GM21423 (cell line): Measurements from ENCODE around the gene KCNC3.

Experiments
- ATAC-seq: cut with Tn5 transposase; IDR thresholded peaks from one replicate; pipeline ENCODE4 v1.9.1; 2021; ENCODE audit warnings: mild to moderate bottlenecking, moderate library complexity; ENCODE audit not compliant: unreplicated experiment

Gene KCNC3

GRCh38 chr19:50328224-50328872 is 829 bp downstream of the KCNC3 start:
- no peak for ATAC-seq

- no peak for ATAC-seq
Measured at GRCh38 chr19:50327461-50328223, 1.5 kb downstream of the KCNC3 start.

- no peak for ATAC-seq
Measured at GRCh38 chr19:50327013-50327412, 2.2 kb downstream of the KCNC3 start.

DNA sequence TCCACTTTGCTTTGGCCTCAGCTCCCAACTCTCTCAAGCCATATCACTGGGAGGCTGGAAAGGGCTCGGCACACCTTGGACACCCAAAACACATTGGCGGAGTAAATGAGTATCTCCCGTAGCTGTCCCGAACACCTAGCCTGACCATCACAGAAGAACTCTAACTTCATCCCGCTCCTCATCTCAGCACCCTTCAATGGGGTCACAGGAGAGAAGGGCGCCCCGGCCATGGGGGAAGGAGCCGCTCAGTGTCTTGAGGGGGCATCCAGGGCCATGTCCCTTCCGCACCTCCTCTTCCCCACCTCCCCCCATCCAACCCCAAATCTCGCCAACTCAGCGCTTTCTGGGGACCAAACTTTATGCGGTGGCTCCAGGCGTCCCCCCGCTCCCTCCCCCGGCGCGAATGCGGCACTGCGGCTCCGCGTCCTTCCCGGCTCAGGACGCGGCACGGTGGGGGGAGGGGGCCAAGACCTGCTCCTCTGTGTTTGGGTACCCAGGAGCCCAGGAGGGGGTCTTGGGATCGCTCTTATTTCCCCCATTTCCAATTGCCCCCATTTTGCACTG is 3.0 kb downstream of the KCNC3 start:
- no peak for ATAC-seq

DNA sequence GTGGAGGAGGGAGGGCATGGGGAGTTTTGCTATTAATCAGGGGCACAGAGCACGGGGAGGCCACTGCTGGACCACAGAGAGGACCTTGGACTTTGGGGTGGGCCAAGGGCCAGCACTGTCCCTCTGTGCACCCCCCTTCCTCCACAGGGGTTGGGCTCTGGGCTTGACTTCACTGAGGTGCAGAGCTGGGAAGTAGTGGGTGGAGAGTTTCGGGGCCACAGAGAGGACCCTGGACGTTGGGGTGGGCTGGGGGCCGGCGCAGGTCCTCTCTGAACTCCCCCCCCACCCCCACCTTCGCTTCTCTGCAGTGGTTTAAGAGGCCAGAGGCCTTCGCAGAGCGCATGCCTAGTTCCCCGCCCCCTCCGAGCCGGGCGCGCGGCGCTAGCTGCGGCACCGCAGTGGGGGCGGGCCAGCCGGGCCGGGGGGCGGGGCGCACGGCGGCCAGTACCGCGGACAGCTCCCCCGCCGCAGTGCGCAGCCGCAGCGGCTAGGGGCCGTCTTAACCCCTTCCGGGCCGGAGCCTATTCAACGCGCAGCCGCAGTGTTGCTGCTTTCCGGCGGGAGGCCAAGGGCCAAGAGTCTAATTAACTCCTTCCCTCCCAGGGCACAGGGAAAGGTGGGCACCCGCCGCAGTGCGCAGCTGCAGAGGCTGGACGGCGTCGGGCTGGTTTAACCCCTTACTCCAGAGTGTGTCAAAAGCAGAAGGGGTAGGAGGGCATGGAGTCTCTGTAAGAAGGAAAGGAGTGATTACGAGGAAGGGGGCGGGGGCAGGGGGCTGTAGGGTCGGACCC is 3.7 kb downstream of the KCNC3 start:
- no peak for ATAC-seq

- ATAC-seq: no peak
Measured at GRCh38 chr19:50324331-50324730, 4.8 kb downstream of the KCNC3 start.

DNA sequence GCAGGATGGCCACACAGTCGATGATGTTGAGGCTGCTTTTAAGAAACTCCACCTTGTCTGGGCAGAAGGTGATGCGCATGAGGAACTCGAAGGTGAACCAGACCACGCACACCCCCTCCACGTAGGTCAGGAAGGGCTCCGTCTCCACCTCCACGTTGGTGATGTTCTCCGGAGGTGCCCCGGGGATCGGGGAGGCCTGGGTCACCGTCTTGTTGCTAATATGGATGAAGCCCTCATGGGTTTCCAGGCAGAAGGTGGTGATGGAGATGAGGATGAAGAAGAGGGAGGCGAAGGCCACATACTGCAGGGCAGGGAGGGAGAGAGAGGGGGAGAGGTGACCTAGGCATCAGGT is 5.4 kb downstream of the KCNC3 start:
- no peak for ATAC-seq

DNA sequence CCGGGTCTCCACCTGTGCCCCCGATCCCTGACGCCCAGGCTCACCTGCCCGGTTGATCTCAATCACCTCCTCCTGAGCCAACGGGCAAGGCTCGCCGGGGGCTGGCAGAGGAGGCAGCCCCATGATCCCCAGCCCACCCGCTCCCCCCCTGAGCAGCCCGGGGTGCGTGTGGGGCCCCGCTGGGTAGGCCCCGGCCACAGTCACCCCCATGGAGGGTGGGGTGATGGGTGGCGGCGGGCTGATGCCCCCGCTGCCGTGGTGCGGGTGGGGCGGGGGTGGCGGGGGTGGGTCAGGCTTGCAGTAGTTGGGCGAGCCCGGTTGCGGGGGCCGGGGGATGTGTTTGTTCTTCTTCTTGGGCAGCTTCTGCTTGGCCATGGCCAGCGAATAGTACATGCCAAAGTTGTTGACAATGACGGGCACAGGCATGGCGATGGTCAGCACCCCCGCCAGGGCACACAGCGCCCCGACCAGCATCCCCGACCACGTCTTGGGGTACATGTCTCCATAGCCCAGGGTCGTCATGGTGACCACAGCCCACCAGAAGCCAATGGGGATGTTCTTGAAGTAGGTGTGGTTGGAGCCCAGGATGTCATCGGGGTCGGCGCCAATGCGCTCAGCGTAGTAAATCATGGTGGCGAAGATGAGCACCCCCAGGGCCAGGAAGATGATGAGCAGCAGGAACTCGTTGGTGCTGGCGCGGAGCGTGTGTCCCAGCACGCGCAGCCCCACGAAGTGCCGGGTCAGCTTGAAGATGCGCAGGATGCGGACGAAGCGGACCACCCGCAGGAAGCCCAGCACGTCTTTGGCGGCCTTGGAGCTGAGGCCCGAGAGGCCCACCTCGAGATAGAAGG is 6.0 kb downstream of the KCNC3 start:
- ATAC-seq: no peak

- ATAC-seq: no peak
Measured at GRCh38 chr19:50322234-50322633, 6.9 kb downstream of the KCNC3 start.

DNA sequence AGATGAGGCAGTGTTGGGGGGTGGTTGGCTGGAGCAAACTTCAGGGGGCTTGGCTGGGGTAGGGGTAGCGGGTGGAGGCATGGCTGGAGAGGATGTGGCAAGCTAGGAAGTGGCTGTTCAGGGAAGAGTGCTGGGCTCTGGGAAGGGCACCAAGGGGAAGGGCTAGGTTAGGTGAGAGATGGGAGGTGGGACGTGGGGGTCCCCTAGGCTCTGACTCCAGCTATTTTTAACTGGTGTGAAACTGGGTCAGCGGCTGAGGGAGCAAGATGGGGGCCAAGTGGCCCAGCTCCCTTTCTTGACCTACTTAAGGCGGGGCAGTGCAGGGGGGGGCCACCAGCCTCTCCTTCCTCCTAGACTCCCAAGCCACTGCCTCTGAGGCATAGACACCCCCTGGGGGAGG is 7.3 kb downstream of the KCNC3 start:
- no peak for ATAC-seq

DNA sequence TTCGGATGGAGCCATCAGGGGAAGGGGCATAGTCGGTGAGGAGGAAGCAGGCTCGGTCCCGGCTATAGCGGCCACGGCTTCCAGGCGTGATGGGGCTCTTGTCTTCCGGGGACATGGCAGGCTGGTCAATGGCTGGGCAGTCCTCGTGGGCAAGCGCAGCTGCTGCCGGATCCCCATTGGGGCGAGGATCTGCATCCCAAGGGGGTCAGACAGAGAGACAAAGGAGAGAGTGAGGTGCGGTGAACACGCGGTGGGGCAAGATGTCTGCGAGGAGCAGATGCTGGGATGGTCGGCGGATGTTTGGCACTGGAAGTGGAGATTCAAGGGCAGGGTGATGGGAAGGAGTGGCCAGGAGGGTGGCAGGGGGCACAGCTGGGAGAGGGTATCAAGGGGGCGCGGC is 8.6 kb downstream of the KCNC3 start:
- ATAC-seq: no peak

DNA sequence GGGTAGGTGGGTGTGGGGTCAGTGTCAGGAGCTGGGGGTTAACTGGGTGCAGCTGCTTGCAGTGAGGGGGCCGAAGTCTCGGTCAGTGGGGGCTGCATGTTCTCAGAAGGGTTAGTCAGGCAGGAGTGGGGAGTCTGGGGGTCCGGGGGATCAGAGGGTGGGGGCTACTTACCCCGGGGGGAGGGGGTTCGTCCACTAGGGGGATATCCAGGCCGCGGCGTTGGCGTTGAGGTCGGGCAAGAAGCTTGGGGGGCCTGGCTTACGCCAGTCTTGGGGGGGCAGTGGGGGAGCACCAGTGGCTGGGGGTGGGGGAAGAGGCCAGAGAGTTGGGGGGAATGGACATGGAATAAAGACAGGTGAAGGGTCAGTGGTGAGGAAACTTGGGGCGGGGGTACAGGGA is 9.1 kb downstream of the KCNC3 start:
- no peak for ATAC-seq

GRCh38 chr19:50319156-50319555 is 10.0 kb downstream of the KCNC3 start:
- no peak for ATAC-seq

DNA sequence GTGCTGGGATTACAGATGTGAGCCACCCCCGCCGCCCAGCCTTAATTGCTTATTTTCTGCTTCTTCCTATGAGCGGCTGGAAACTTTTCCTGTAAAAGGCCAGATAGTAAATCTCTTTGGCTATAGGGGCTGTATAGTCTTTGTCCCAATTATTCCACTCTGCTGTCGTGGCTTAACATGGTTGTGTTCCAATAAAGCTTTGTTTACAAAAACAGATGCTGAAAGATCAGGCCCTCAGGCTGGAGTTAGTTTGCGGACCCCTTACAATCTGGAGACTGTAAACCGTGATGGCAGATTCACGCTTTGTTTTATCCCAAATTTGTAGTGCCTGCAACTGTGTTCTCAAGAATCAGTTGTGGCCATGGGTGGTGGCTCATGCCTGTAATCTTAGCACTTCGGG is 10.7 kb downstream of the KCNC3 start:
- ATAC-seq: no peak

DNA sequence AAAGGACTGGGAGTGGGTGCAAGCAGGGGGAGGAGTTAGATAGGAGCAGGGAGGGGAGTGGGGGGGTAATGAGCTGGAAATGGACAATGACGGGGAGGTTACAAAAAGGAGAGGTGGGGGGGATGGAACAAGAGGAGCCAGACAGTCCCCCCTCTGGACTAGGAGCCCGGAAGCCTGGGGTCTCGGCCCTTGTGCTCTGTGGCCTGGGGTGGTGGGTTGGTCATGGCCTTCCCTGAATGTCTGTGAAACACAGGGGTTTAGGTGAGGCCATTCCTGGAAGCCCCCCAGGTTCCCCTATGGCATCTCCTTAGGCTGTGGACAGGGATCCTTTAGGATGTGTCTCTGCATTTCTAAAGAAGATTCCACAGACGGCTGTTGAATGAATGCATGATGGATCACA is 12.1 kb downstream of the KCNC3 start:
- no peak for ATAC-seq

DNA sequence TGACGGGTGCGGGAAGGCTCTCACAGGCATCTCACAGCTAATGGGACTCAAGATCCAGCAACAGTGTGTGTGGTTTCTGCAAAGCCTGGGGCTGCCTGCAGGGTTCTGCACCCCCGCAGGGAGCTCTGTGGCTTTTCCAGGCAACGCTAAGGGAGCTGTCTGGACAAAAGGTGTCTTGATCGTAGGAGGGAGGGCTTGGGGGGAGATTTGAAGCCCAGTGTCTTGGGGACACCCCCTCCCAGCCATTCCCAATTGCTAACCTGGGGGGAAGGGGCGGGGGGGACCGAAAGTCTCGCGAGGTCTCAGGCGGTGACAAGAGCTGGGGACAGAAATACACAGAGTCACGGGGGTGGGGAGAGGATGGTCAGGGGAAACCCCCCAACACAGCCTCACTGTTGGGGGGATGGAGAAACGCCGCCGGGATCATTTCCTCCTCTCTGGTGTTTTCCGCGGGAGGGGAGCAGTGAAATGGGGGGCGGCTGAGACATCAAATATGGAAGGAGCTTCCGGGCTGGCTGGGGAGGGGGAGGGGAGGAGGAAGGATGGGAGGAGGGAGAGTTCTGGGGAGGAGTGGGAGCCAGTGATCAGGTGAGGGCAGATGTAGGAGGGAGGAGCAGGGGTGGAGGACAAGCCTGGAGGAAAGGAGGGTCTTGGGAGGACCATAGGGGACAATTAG is 13.3 kb downstream of the KCNC3 start:
- no peak for ATAC-seq

- no peak for ATAC-seq
Measured at GRCh38 chr19:50314724-50315708, 14.2 kb downstream of the KCNC3 start.

DNA sequence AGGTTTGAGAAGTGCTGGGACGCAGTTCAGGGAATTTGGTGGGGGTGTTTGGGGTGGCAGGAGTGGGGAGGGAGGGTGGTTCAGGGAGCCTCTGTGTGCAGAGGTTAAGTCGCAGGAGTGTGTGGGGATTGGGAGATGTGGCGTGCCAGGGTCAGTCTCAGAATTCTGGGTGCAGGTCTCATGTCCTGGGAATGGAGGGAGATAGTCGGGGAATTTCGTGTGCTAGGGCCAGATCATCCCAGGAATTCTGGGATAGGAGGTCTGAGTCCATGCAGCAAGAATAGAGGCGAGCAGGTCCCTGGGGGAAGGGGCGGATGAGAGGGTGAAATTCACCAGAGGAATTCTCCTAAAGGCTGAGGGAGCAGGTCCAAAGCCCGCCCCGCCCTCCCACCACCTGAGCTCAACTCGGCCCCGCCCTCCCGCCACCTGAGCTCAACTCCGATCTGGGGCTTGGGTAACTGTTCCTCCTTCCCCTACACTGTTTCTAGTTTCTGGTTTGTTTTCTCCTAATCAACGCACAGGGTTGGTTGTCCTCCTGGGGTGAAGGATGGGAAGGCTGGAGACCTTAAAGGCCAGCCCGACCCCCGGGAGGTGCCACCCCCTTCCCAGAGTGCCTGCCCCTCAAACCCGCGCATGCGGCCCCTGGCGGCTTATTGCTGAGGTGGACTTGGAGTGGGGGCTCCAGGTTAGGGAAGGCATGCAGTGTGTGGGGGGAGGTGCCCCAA is 15.2 kb downstream of the KCNC3 start:
- ATAC-seq: no peak
